Measurements from ENCODE around the gene PDE4D. TPM values are rescaled to one million over a fixed set of nuclear protein-coding genes. Genes with fewer than 3 reads are reported as not detected.
A peak's percentile ranks its signal among the peaks of the same experiment; 100 is the strongest.

PDE4D gene
- total RNA-seq, 1 donor, result 19.9 TPM

- H3K27ac ChIP-seq (ENCODE audit: low read depth, low read length), result no peak overlapping the region
- H3K4me3 ChIP-seq (ENCODE audit: insufficient read depth, low read length), result no peak overlapping the region
- H3K4me2 ChIP-seq (ENCODE audit: insufficient read depth, low read length), result no peak overlapping the region
- H3K4me1 ChIP-seq (ENCODE audit: insufficient read depth, low read length), result peaks cover 7% of the 10 kb centered on the region
- no peak for TF ChIP-seq CTCF (IDR thresholded peaks at IDR 0.05; ENCODE audit: extremely low read depth, low read depth, low read length)
- no peaks in the 10 kb centered on the region for H3K36me3 ChIP-seq (ENCODE audit: insufficient read depth, low read length)
- H4K20me1 ChIP-seq (ENCODE audit: insufficient read depth, low read length), result no peaks in the 10 kb centered on the region
- H3K79me2 ChIP-seq (ENCODE audit: insufficient read depth, low read length), result no peaks in the 10 kb centered on the region
- DNase-seq (ENCODE audit: insufficient read length, low spot score, missing footprints), result no peak
- H2AFZ ChIP-seq (ENCODE audit: low read length), result no peak overlapping the region
- no peaks in the 10 kb centered on the region for H3K9me3 ChIP-seq (ENCODE audit: low read depth, low read length)
- no peaks in the 10 kb centered on the region for H3K27me3 ChIP-seq (ENCODE audit: insufficient read depth, low read length)
Observed at GRCh38 chr5:59758566-59758965, 135.0 kb downstream of the PDE4D start.

GRCh38 chr5:59757442-59757841 lies 136.1 kb downstream of the PDE4D start:
- H3K36me3 ChIP-seq (ENCODE audit: insufficient read depth, low read length), result no peaks in the 10 kb centered on the region
- H4K20me1 ChIP-seq (ENCODE audit: insufficient read depth, low read length), result no peaks in the 10 kb centered on the region
- no peaks in the 10 kb centered on the region for H3K27me3 ChIP-seq (ENCODE audit: insufficient read depth, low read length)
- peaks cover 7% of the 10 kb centered on the region for H3K4me1 ChIP-seq (ENCODE audit: insufficient read depth, low read length)
- no peak overlapping the region for H3K4me3 ChIP-seq (ENCODE audit: insufficient read depth, low read length)
- peak; percentile 65 for DNase-seq (ENCODE audit: insufficient read length, low spot score, missing footprints)
- TF ChIP-seq CTCF (IDR thresholded peaks at IDR 0.05; ENCODE audit: extremely low read depth, low read depth, low read length), result no peak
- no peaks in the 10 kb centered on the region for H3K79me2 ChIP-seq (ENCODE audit: insufficient read depth, low read length)
- H3K4me2 ChIP-seq (ENCODE audit: insufficient read depth, low read length), result no peak overlapping the region
- no peaks in the 10 kb centered on the region for H3K9me3 ChIP-seq (ENCODE audit: low read depth, low read length)
- H3K27ac ChIP-seq (ENCODE audit: low read depth, low read length), result no peak overlapping the region
- no peak overlapping the region for H2AFZ ChIP-seq (ENCODE audit: low read length)

DNA sequence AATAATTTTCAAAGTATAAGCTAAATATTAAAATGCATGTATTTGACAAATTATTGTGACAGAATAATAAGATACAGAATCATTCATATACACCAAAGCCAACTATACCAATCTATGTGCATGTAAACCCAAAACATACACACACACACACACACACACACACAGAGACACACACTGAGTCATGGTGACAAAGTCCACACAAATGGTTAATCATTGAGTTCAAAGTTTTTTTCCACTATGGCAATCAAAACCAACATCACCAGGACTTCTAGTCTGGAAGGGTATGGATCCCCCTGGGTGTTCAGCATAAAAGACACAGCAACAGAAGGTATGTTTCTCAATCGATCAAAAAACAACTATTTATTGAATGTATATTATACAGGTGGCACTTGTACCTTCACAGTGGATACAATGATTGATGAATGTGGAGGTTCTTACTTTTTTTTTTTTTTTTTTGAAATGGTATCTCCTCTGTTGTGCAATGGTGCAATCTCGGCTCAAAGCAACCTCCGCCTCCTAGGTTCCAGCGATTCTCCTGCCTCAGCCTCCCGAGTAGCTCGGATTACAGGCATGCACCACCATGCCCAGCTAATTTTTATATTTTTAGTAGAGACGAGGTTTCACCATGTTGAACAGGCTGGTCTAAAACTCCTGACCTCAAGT lies 137.0 kb downstream of the PDE4D start:
- Histone ChIP-seq H3K4me1 (ENCODE audit: insufficient read depth, low read length) (peaks cover 9% of the 10 kb centered on the region), H3K27me3 (ENCODE audit: insufficient read depth, low read length) (no peaks in the 10 kb centered on the region), H3K4me2 (ENCODE audit: insufficient read depth, low read length) (no peak overlapping the region), H2AFZ (ENCODE audit: low read length) (no peak overlapping the region), H3K9me3 (ENCODE audit: low read depth, low read length) (no peaks in the 10 kb centered on the region), H4K20me1 (ENCODE audit: insufficient read depth, low read length) (no peaks in the 10 kb centered on the region), H3K4me3 (ENCODE audit: insufficient read depth, low read length) (no peak overlapping the region), H3K27ac (ENCODE audit: low read depth, low read length) (no peak overlapping the region), H3K79me2 (ENCODE audit: insufficient read depth, low read length) (no peaks in the 10 kb centered on the region), H3K36me3 (ENCODE audit: insufficient read depth, low read length) (no peaks in the 10 kb centered on the region)
- TF ChIP-seq CTCF (IDR thresholded peaks at IDR 0.05; ENCODE audit: extremely low read depth, low read depth, low read length), result no peak
- DNase-seq (ENCODE audit: insufficient read length, low spot score, missing footprints), result peak; percentile 78

GRCh38 chr5:59755476-59755875 lies 138.1 kb downstream of the PDE4D start:
- H3K79me2 ChIP-seq (ENCODE audit: insufficient read depth, low read length), result no peaks in the 10 kb centered on the region
- no peaks in the 10 kb centered on the region for H3K9me3 ChIP-seq (ENCODE audit: low read depth, low read length)
- H3K36me3 ChIP-seq (ENCODE audit: insufficient read depth, low read length), result no peaks in the 10 kb centered on the region
- H3K4me1 ChIP-seq (ENCODE audit: insufficient read depth, low read length), result peaks cover 6% of the 10 kb centered on the region
- H4K20me1 ChIP-seq (ENCODE audit: insufficient read depth, low read length), result no peaks in the 10 kb centered on the region
- H3K27ac ChIP-seq (ENCODE audit: low read depth, low read length), result no peak overlapping the region
- TF ChIP-seq CTCF (IDR thresholded peaks at IDR 0.05; ENCODE audit: extremely low read depth, low read depth, low read length), result no peak
- no peak for DNase-seq (ENCODE audit: insufficient read length, low spot score, missing footprints)
- no peak overlapping the region for H3K4me3 ChIP-seq (ENCODE audit: insufficient read depth, low read length)
- no peak overlapping the region for H2AFZ ChIP-seq (ENCODE audit: low read length)
- H3K4me2 ChIP-seq (ENCODE audit: insufficient read depth, low read length), result no peak overlapping the region
- H3K27me3 ChIP-seq (ENCODE audit: insufficient read depth, low read length), result no peaks in the 10 kb centered on the region

All from osteoblast (primary cell).